CD14-positive monocyte (primary cell): ENCODE measurements around the gene PIP5K1C. TPM values are rescaled to one million over a fixed set of nuclear protein-coding genes. Genes with fewer than 3 reads are reported as not detected.

Source experiments
- DNase-seq, 3 donors: peaks; one replicate each; pipeline ENCODE4 v3.0.0-alpha.2; 2011 to 2022
- H2AFZ ChIP-seq: 2 replicates; pipeline ENCODE4 v1.6.0; 2012; ENCODE audit warnings: mild to moderate bottlenecking, low read depth, low read length, inconsistent platforms; ENCODE audit not compliant: insufficient read depth, poor library complexity, severe bottlenecking
- H3K27ac ChIP-seq, 2 donors: 1 replicate in 1 of 2; 2 replicates in 1 of 2; pipeline ENCODE4 v1.5.1; 2012 to 2013; ENCODE audit warnings: low read length in 2 of 2, control low read depth in 1 of 2, inconsistent platforms in 1 of 2, low read depth in 1 of 2, mild to moderate bottlenecking in 1 of 2
- H3K27me3 ChIP-seq, 2 donors: one replicate each; pipeline versions ENCODE4 v1.6.0 to v1.6.1; 2011 to 2013; ENCODE audit warnings: low read length in 2 of 2; ENCODE audit not compliant: control insufficient read depth in 2 of 2, insufficient read depth in 2 of 2
- H3K36me3 ChIP-seq, 2 donors: replicated peaks in 1 of 2; 1 replicate in 1 of 2; 2 replicates in 1 of 2; pipeline versions ENCODE4 v1.5.1 to v1.6.1; 2012 to 2013; ENCODE audit warnings: low read length in 2 of 2, control low read depth in 1 of 2, inconsistent platforms in 1 of 2, mild to moderate bottlenecking in 1 of 2; ENCODE audit not compliant: insufficient read depth in 2 of 2, control insufficient read depth in 1 of 2
- H3K4me1 ChIP-seq, 2 donors: 1 replicate in 1 of 2; 2 replicates in 1 of 2; pipeline versions ENCODE4 v1.5.1 to v1.6.1; 2012 to 2013; ENCODE audit warnings: low read length in 2 of 2, control low read depth in 1 of 2, inconsistent platforms in 1 of 2, mild to moderate bottlenecking in 1 of 2, moderate library complexity in 1 of 2; ENCODE audit not compliant: insufficient read depth in 2 of 2, control insufficient read depth in 1 of 2
- H3K4me2 ChIP-seq: replicated peaks from 2 replicates; pipeline ENCODE3; 2012; ENCODE audit warnings: low read length, moderate library complexity, mild to moderate bottlenecking; ENCODE audit not compliant: poor library complexity, severe bottlenecking; ENCODE audit errors: extremely low read depth
- H3K4me3 ChIP-seq, 3 experiments: fragments of 200-600 bp in 1 of 3; sonication (generic) in 1 of 3; replicated peaks in 1 of 3; 1 replicate in 2 of 3; 2 replicates in 1 of 3; pipeline ENCODE4 v1.5.1; 2011 to 2013; ENCODE audit warnings: low read length in 3 of 3, mild to moderate bottlenecking in 3 of 3, control low read depth in 2 of 3, low read depth in 2 of 3, inconsistent platforms in 1 of 3, moderate library complexity in 1 of 3
- H3K79me2 ChIP-seq: 2 replicates; pipeline ENCODE4 v1.6.0; 2012; ENCODE audit warnings: mild to moderate bottlenecking, control low read depth, inconsistent platforms, low read length, moderate library complexity; ENCODE audit not compliant: insufficient read depth
- H3K9ac ChIP-seq: 2 replicates; pipeline ENCODE4 v1.6.0; 2017; ENCODE audit warnings: low read length, mild to moderate bottlenecking; ENCODE audit not compliant: insufficient read depth, poor library complexity, severe bottlenecking
- H3K9me3 ChIP-seq, 2 donors: replicated peaks in 1 of 2; 1 replicate in 1 of 2; 2 replicates in 1 of 2; pipeline versions ENCODE4 v1.5.1 to v1.6.1; 2012 to 2013; ENCODE audit warnings: low read length in 2 of 2, control low read depth in 1 of 2; ENCODE audit not compliant: control insufficient read depth in 1 of 2, insufficient read depth in 1 of 2
- H4K20me1 ChIP-seq: 2 replicates; pipeline ENCODE4 v1.6.0; 2012; ENCODE audit warnings: mild to moderate bottlenecking, low read length, control low read depth, moderate library complexity; ENCODE audit not compliant: insufficient read depth
- H3K27ac Mint-ChIP-seq, 7 donors: one replicate each; pipeline ENCODE4 v1.8.0; 2020; ENCODE audit warnings: mild to moderate bottlenecking in 7 of 7, mixed read lengths in 7 of 7, moderate library complexity in 6 of 7, inconsistent platforms in 2 of 7
- H3K27me3 Mint-ChIP-seq, 3 donors: one replicate each; pipeline ENCODE4 v1.8.0; 2021 to 2022; ENCODE audit warnings: low read depth in 3 of 3, mild to moderate bottlenecking in 3 of 3, mixed read lengths in 3 of 3, moderate library complexity in 3 of 3, inconsistent platforms in 1 of 3
- H3K36me3 Mint-ChIP-seq, 2 donors: one replicate each; pipeline ENCODE4 v1.8.0; 2020; ENCODE audit warnings: mixed read lengths in 2 of 2, inconsistent platforms in 1 of 2, mild to moderate bottlenecking in 1 of 2
- H3K4me1 Mint-ChIP-seq: one replicate; pipeline ENCODE4 v1.8.0; 2020; ENCODE audit warnings: mild to moderate bottlenecking, mixed read lengths
- H3K4me3 Mint-ChIP-seq, 2 donors: one replicate each; pipeline ENCODE4 v1.8.0; 2020; ENCODE audit warnings: mild to moderate bottlenecking in 2 of 2, mixed read lengths in 2 of 2, moderate library complexity in 1 of 2
- H3K9me3 Mint-ChIP-seq, 7 donors: one replicate each; pipeline ENCODE4 v1.8.0; 2020 to 2022; ENCODE audit warnings: mixed read lengths in 7 of 7, mild to moderate bottlenecking in 6 of 7, moderate library complexity in 6 of 7, inconsistent platforms in 2 of 7
- CTCF ChIP-seq: fragments of 200-600 bp; IDR thresholded peaks from one replicate; pipeline ENCODE4 v1.8.0; 2022; ENCODE audit warnings: antibody characterized with exemption, mild to moderate bottlenecking
- WGBS: methylation state at CpG from one replicate; pipeline ENCODE4 v1.1.5; 2013; ENCODE audit warnings: missing lambda C conversion rate; ENCODE audit not compliant: insufficient coverage; 5-methylcytosine and 5-hydroxymethylcytosine counted together
- intact Hi-C, 2 donors: fragments of 100-400 bp; cut with micrococcal nuclease; formaldehyde crosslinking; loops; one replicate each; pipeline versions ENCODE4 v1.15.0 to v1.15.1; 2023
- polyA plus RNA-seq, 3 donors: library from polyadenylated mRNA; depleted of rRNA in 1 of 3; unstranded in 2 of 3; stranded (reverse) in 1 of 3; fragments of 300-500 nt in 2 of 3; fragments of >200 nt in 1 of 3; fragmentation: Illumina TruSeq in 2 of 3; gene quantifications; 1 replicate in 2 of 3; 2 replicates in 1 of 3; pipeline ENCODE4 v1.2.3, GENCODE V29; 2012 to 2021

Gene PIP5K1C
- polyA plus RNA-seq, 3 donors = 6.5 to 19.5 (median 10.1) TPM

GRCh38 chr19:3672993-3673392, 27.3 kb downstream of the PIP5K1C start:
- Mint-ChIP-seq H3K27ac (peak overlapping the region in 1 of 7 donors; percentile 59), H3K27me3 (peaks cover 13 to 29% (median 20%) of the 10 kb centered on the region in 3 donors), H3K36me3 (peaks cover 23 to 37% of the 10 kb centered on the region in 2 donors), H3K9me3 (peaks cover 0 to 6% (median 0%) of the 10 kb centered on the region in 7 donors), H3K4me1 (peaks cover 31% of the 10 kb centered on the region), H3K4me3 (no peak overlapping the region)
- DNase-seq = no peak
- Histone ChIP-seq H3K9ac (no peak overlapping the region), H4K20me1 (peaks cover 97% of the 10 kb centered on the region), H3K36me3 (peaks cover 0 to 16% of the 10 kb centered on the region in 2 donors), H3K27ac (no peak overlapping the region), H3K4me1 (peaks cover 28 to 30% of the 10 kb centered on the region in 2 donors), H3K4me2 (no peak overlapping the region), H3K79me2 (peaks cover 17% of the 10 kb centered on the region), H3K9me3 (no peaks in the 10 kb centered on the region), H3K27me3 (peaks cover 3 to 18% of the 10 kb centered on the region in 2 donors), H2AFZ (no peak overlapping the region), H3K4me3 (no peak overlapping the region)
- intact Hi-C loops = no loop called here
- 71% methylated on average over 10 of the region's 13 CpGs for WGBS
- TF ChIP-seq CTCF = no peak

GRCh38 chr19:3672575-3672948, 27.7 kb downstream of the PIP5K1C start:
- Histone ChIP-seq H2AFZ (no peak overlapping the region), H3K79me2 (peaks cover 17% of the 10 kb centered on the region), H3K4me2 (peak overlapping the region; percentile 65), H3K9ac (peak overlapping the region; percentile 60), H3K36me3 (peaks cover 0 to 16% of the 10 kb centered on the region in 2 donors), H3K4me1 (peaks cover 28 to 30% of the 10 kb centered on the region in 2 donors), H3K9me3 (no peaks in the 10 kb centered on the region), H3K27me3 (peaks cover 3 to 18% of the 10 kb centered on the region in 2 donors), H3K4me3 (no peak overlapping the region), H3K27ac (no peak overlapping the region), H4K20me1 (peaks cover 98% of the 10 kb centered on the region)
- Mint-ChIP-seq H3K4me3 (peak overlapping the region in 1 of 2 donors; percentile 76), H3K4me1 (peaks cover 31% of the 10 kb centered on the region), H3K9me3 (peaks cover 0 to 6% (median 0%) of the 10 kb centered on the region in 7 donors), H3K27ac (no peak overlapping the region), H3K36me3 (peaks cover 23 to 37% of the 10 kb centered on the region in 2 donors), H3K27me3 (peaks cover 13 to 29% (median 20%) of the 10 kb centered on the region in 3 donors)
- intact Hi-C loops = no loop called here
- no peak for TF ChIP-seq CTCF
- 90% methylated on average over 6 of the region's 8 CpGs for WGBS
- no peak for DNase-seq
